ENCODE measurements around the gene ATP2B2.

DNA sequence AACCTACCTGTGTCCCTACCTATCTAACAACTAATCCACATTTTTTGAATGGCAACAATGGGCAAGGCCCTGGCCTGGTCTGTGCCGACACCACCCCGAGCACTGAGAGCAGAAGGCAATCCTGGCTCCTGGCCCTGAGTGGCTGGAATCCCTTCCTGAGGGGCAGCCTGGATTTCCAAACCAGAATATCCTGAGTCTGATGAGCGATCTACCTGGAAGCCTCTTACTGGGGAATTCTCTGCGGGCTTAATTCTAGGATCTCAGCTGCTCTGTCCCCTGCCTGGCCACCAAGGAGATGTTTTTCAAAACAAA is 22.1 kb downstream of the ATP2B2 start:
- TF ChIP-seq SUZ12 (IDR thresholded peaks at IDR 0.05; ENCODE audit: extremely low read depth, insufficient read depth, insufficient read length) (no peak), YY1 (IDR thresholded peaks at IDR 0.05; ENCODE audit: insufficient read depth, insufficient read length) (no peak)
